ENCODE measurements around the gene AGFG2. TPM values are rescaled to one million over a fixed set of nuclear protein-coding genes. Genes with fewer than 3 reads are reported as not detected.

The AGFG2 gene
- total and polyA plus RNA-seq, 2 of the 4 experiments (the other 2 are of a cell fraction): 3.0 to 10.0 TPM

DNA sequence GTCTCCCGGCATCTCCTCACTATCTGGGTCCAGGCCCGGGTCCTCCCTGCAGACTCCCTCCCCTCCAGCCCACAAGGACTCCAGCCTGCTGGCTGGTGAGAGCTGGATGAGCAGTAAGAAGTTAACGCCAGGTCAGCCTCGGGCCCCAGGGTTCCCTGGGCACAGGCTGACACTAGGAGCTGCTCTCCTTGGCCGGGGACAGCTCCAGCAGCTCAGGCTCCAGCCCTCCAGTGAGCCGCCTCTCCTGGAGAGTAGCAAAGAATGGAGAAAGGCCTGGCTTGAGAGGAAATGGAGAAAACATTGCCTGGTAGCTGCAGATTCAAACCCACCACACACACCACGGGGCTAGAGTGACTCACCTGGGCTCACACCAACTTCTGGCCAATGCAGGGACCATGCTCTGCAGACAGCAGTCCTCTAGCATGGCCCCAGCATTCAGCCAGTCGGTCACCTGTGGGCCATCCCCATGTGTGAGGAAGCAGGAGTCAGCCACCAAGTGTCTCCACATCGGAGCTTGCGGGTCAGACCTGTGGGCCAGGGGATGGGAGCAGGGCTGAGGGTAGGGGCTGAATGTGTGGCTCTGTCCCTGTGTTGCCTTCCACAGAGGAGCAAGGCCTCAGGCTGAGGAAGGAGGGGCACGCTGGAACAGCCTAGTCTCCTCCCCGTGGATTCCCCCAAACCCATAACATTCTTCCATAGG lies 28.2 kb downstream of the AGFG2 start:
- Histone ChIP-seq H2BK5ac (ENCODE audit: low read depth, low read length, poor library complexity, severe bottlenecking) (no peak overlapping the region), H3K18ac (ENCODE audit: low read depth, low read length) (no peak overlapping the region), H3K36me3 (ENCODE audit: control insufficient read depth, insufficient read depth, low read length) (no peaks in the 10 kb centered on the region), H3K9me1 (ENCODE audit: insufficient read depth, low read length) (peaks cover 4% of the 10 kb centered on the region; the same call in 1 of the 2 replicates), H2BK120ac (ENCODE audit: low read depth, low read length) (no peak overlapping the region), H2AK5ac (ENCODE audit: low read depth, low read length) (no peak overlapping the region), H3K56ac (ENCODE audit: extremely low read depth, insufficient read depth, low read length) (no peak overlapping the region), H2AFZ (replicated peaks; ENCODE audit: low read length, poor library complexity) (no peak overlapping the region), H3K4me2 (ENCODE audit: low read depth, low read length) (no peak overlapping the region), H2AK9ac (replicated peaks; ENCODE audit: low read depth, low read length, poor library complexity) (no peak overlapping the region), H4K5ac (ENCODE audit: low read depth, low read length) (no peak overlapping the region), H3K4ac (ENCODE audit: low read depth, low read length) (no peak overlapping the region), H2BK20ac (ENCODE audit: low read depth, low read length) (no peak overlapping the region), H3K9ac (ENCODE audit: low read depth, low read length) (no peak overlapping the region), H3K4me3 (ENCODE audit: insufficient read depth, low read depth, low read length) (no peak overlapping the region), H3K14ac (replicated peaks; ENCODE audit: low read depth, low read length) (no peak overlapping the region), H4K91ac (ENCODE audit: insufficient read depth, low read depth, low read length) (no peak overlapping the region), H3K27ac (ENCODE audit: insufficient read depth, low read length) (no peak overlapping the region), H3K23ac (ENCODE audit: low read depth, low read length) (no peak overlapping the region), H4K8ac (ENCODE audit: low read depth in 2 of 2, low read length in 2 of 2) (no peak overlapping the region), H3K27me3 (ENCODE audit: control insufficient read depth, insufficient read depth, low read length) (peaks cover 3% of the 10 kb centered on the region; the same call in 1 of the 2 replicates), H4K20me1 (ENCODE audit: insufficient read depth, low read length) (no peaks in the 10 kb centered on the region), H2BK15ac (ENCODE audit: low read depth, low read length) (no peak overlapping the region), H3K9me3 (ENCODE audit: control insufficient read depth, insufficient read depth, low read length) (no peaks in the 10 kb centered on the region), H3K4me1 (ENCODE audit: control insufficient read depth, insufficient read depth, low read length) (peaks cover 4% of the 10 kb centered on the region; the same call in 1 of the 2 replicates), H3K79me1 (ENCODE audit: low read depth in 1 of 2, low read length in 2 of 2) (no peaks in the 10 kb centered on the region)
- BruUV-seq (replicated peaks): no TSS peak
- 83% methylated on average over 1 of the region's 12 CpGs; no CpG with 5 or more reads in 1 of the 2 experiments for WGBS, 2 experiments (ENCODE audit: extremely low coverage in 2 of 2, insufficient read length in 1 of 2)
- POLR2A ChIA-PET (ENCODE audit: unreplicated experiment): no interaction called here
- intact Hi-C loops (cut with micrococcal nuclease): no loop called here
- CTCF ChIA-PET: interaction anchor here (0.7 kb wide), 1 partner anchor 19 kb away, joined by 4 read pairs; the partner anchor contains the start of genes FBXO24 and LRCH4
- dilution Hi-C loops (cut with HindIII; ENCODE audit: low sequenced_read_pairs, unreplicated experiment): no loop called here
- TF ChIP-seq RCOR1 (IDR thresholded peaks at IDR 0.05; ENCODE audit: insufficient replicate concordance, low read length): no peak
- TF ChIP-seq, protein P1, sequence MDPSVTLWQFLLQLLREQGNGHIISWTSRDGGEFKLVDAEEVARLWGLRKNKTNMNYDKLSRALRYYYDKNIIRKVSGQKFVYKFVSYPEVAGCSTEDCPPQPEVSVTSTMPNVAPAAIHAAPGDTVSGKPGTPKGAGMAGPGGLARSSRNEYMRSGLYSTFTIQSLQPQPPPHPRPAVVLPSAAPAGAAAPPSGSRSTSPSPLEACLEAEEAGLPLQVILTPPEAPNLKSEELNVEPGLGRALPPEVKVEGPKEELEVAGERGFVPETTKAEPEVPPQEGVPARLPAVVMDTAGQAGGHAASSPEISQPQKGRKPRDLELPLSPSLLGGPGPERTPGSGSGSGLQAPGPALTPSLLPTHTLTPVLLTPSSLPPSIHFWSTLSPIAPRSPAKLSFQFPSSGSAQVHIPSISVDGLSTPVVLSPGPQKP (IDR thresholded peaks at IDR 0.05; ENCODE audit: borderline replicate concordance, low read depth, low read length): no peak
- TF ChIP-seq CEBPB (IDR thresholded peaks at IDR 0.05; ENCODE audit: low read depth, low read length): no peak
- TF ChIP-seq, protein P2, sequence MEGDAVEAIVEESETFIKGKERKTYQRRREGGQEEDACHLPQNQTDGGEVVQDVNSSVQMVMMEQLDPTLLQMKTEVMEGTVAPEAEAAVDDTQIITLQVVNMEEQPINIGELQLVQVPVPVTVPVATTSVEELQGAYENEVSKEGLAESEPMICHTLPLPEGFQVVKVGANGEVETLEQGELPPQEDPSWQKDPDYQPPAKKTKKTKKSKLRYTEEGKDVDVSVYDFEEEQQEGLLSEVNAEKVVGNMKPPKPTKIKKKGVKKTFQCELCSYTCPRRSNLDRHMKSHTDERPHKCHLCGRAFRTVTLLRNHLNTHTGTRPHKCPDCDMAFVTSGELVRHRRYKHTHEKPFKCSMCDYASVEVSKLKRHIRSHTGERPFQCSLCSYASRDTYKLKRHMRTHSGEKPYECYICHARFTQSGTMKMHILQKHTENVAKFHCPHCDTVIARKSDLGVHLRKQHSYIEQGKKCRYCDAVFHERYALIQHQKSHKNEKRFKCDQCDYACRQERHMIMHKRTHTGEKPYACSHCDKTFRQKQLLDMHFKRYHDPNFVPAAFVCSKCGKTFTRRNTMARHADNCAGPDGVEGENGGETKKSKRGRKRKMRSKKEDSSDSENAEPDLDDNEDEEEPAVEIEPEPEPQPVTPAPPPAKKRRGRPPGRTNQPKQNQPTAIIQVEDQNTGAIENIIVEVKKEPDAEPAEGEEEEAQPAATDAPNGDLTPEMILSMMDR (conservative IDR thresholded peaks at IDR 0.05; ENCODE audit: low read depth, low read length): no peak
- no peak for TF ChIP-seq NFE2L2 (IDR thresholded peaks at IDR 0.05; ENCODE audit: low read depth, low read length)
- TF ChIP-seq RAD21 (IDR thresholded peaks at IDR 0.05; ENCODE audit: low read length): no peak
- in situ Hi-C loops (cut with MboI; ENCODE audit: low sequenced_read_pairs): loop anchor here (5.0 kb wide), 1 partner anchor 100 kb away; no protein-coding TSS in a partner anchor
- ATAC-seq (ENCODE audit: low read depth): no peak
- DNase-seq: no peak
